Prostate gland (tissue), 2 donors: ENCODE data around the gene KCNK4.

Source experiments
- POLR2A ChIP-seq: fragments of 450-650 bp; IDR thresholded peaks from one replicate; pipeline ENCODE4 v1.6.1; 2016; ENCODE audit warnings: antibody characterized with exemption, mild to moderate bottlenecking
- TF ChIP-seq, protein P1 (sequence below), 4 experiments: fragments of 200-600 bp in 2 of 4; fragments of 450-650 bp in 2 of 4; sonication (generic) in 2 of 4; IDR thresholded peaks; 1 replicate in 3 of 4; 2 replicates in 1 of 4; pipeline ENCODE4 v1.5.1; 2016 to 2019; ENCODE audit warnings: antibody characterized with exemption in 4 of 4, mild to moderate bottlenecking in 2 of 4, moderate library complexity in 2 of 4

DNA sequence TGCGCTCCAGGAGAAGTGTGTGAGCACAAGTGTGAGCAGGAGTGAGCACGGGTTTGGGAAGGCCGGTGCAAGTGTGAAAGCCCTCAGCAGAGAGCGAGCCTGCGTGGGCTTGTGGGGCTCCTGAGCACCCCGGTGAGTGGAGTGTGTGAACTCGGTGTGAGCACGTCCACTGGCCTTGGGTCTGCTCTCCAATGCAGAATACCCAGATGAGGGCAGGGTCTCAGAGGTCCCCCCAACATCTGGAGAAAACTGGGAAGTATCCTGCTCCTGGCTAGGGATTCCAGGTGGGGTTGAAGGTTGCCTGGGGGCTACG lies 15.4 kb downstream of the KCNK4 start:
- TF ChIP-seq, protein P1, sequence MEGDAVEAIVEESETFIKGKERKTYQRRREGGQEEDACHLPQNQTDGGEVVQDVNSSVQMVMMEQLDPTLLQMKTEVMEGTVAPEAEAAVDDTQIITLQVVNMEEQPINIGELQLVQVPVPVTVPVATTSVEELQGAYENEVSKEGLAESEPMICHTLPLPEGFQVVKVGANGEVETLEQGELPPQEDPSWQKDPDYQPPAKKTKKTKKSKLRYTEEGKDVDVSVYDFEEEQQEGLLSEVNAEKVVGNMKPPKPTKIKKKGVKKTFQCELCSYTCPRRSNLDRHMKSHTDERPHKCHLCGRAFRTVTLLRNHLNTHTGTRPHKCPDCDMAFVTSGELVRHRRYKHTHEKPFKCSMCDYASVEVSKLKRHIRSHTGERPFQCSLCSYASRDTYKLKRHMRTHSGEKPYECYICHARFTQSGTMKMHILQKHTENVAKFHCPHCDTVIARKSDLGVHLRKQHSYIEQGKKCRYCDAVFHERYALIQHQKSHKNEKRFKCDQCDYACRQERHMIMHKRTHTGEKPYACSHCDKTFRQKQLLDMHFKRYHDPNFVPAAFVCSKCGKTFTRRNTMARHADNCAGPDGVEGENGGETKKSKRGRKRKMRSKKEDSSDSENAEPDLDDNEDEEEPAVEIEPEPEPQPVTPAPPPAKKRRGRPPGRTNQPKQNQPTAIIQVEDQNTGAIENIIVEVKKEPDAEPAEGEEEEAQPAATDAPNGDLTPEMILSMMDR (IDR thresholded peaks at IDR 0.05): no peak
- no peak for TF ChIP-seq POLR2A
